Suprapubic skin (tissue), 4 donors: Measurements from ENCODE around the gene KRTAP5-4.

ENCODE experiments used
- CTCF ChIP-seq, 2 donors: fragments of 200-600 bp in 1 of 2; fragments of 450-650 bp in 1 of 2; sonication (generic) in 1 of 2; IDR thresholded peaks; one replicate each; pipeline ENCODE4 v1.5.1; 2016 to 2019; ENCODE audit warnings: antibody characterized with exemption in 2 of 2, mild to moderate bottlenecking in 1 of 2, moderate library complexity in 1 of 2
- EP300 ChIP-seq: sonication (generic); formaldehyde crosslinking; IDR thresholded peaks from one replicate; pipeline ENCODE4 v1.6.1; 2017; ENCODE audit warnings: antibody characterized with exemption
- POLR2A ChIP-seq, 2 donors: fragments of 450-650 bp; IDR thresholded peaks; one replicate each; pipeline ENCODE4 v1.6.1; 2017; ENCODE audit warnings: antibody characterized with exemption in 2 of 2, mild to moderate bottlenecking in 2 of 2, moderate library complexity in 2 of 2
- POLR2AphosphoS5 ChIP-seq, 3 donors: sonication (generic); formaldehyde crosslinking; IDR thresholded peaks; one replicate each; pipeline ENCODE4 v1.6.1; 2017; ENCODE audit warnings: antibody characterized with exemption in 3 of 3

GRCh38 chr11:1603629-1604028 lies 18.3 kb downstream of the KRTAP5-4 start:
- TF ChIP-seq POLR2A (IDR thresholded peaks at IDR 0.05) (no peak), CTCF (IDR thresholded peaks at IDR 0.05) (no peak), POLR2AphosphoS5 (IDR thresholded peaks at IDR 0.05) (no peak), EP300 (no peak)
